PC-3 (cell line): Measurements from ENCODE around the gene TPRA1. TPM values are rescaled to one million over a fixed set of nuclear protein-coding genes. Genes with fewer than 3 reads are reported as not detected.

Experiments used
- ATAC-seq: fragments of 200-7000 bp; cut with Tn5 transposase; 2 replicates; pipeline ENCODE4 v1.9.1; 2020; ENCODE audit warnings: mild to moderate bottlenecking, moderate library complexity
- BruUV-seq: library from RNA; stranded (reverse); fragments of 400-500 nt; replicated peaks from 2 replicates; lab custom pipeline; 2021; lab: Mats Ljungman, UMichigan
- CTCF ChIA-PET: fragments of 300-600 bp; sonication (Branson Sonifier 250); formaldehyde crosslinking; loops from one replicate; lab custom pipeline; 2022; ENCODE audit warnings: antibody characterized with exemption; lab: Charles Lee
- POLR2A ChIA-PET: fragments of 300-600 bp; sonication (Branson Sonifier 250); formaldehyde crosslinking; loops from one replicate; lab custom pipeline; 2022; ENCODE audit warnings: antibody characterized with exemption; ENCODE audit not compliant: unreplicated experiment; lab: Charles Lee
- DNase-seq: peaks from one replicate; pipeline ENCODE4 v3.0.0-alpha.2; 2015
- H2AFZ ChIP-seq: fragments of 300-600 bp; sonication (generic); 2 replicates; pipeline ENCODE4 v1.6.0; 2016; ENCODE audit warnings: antibody characterized with exemption, low read length
- H3F3A ChIP-seq: fragments of 300-600 bp; sonication (generic); one replicate; pipeline ENCODE4 v1.6.0; 2017; ENCODE audit warnings: antibody characterized with exemption, low read length, control low read depth, mild to moderate bottlenecking; ENCODE audit not compliant: unreplicated experiment
- H3K27ac ChIP-seq: fragments of 300-600 bp; sonication (generic); 2 replicates; pipeline ENCODE4 v1.5.1; 2016; ENCODE audit warnings: mild to moderate bottlenecking, low read length
- H3K27me3 ChIP-seq: fragments of 300-600 bp; sonication (generic); 2 replicates; pipeline ENCODE4 v1.6.1; 2016; ENCODE audit warnings: low read length, mixed read lengths
- H3K36me3 ChIP-seq: fragments of 300-600 bp; sonication (generic); 2 replicates; pipeline ENCODE4 v1.6.1; 2016; ENCODE audit warnings: low read depth, mixed run types, low read length, mixed read lengths
- H3K4me1 ChIP-seq: fragments of 300-600 bp; sonication (generic); 2 replicates; pipeline ENCODE4 v1.5.1; 2016; ENCODE audit warnings: low read length; ENCODE audit not compliant: insufficient read depth
- H3K4me2 ChIP-seq: fragments of 300-600 bp; sonication (generic); 2 replicates; pipeline ENCODE4 v1.6.0; 2016; ENCODE audit warnings: low read length
- H3K4me3 ChIP-seq: fragments of 300-600 bp; sonication (generic); 2 replicates; pipeline ENCODE4 v1.5.1; 2016; ENCODE audit warnings: mild to moderate bottlenecking, low read length, mixed read lengths
- H3K79me2 ChIP-seq: fragments of 300-600 bp; sonication (generic); 2 replicates; pipeline ENCODE4 v1.6.1; 2017; ENCODE audit warnings: low read length, mixed read lengths
- H3K9ac ChIP-seq: fragments of 300-600 bp; sonication (generic); 2 replicates; pipeline ENCODE4 v1.6.0; 2016; ENCODE audit warnings: mild to moderate bottlenecking, low read length
- H3K9me2 ChIP-seq: fragments of 300-600 bp; sonication (generic); replicated peaks from 2 replicates; pipeline ENCODE4 v1.6.1; 2016; ENCODE audit warnings: mixed run types, low read length, mixed read lengths
- H3K9me3 ChIP-seq: fragments of 300-600 bp; sonication (generic); 2 replicates; pipeline ENCODE4 v1.6.1; 2016; ENCODE audit warnings: low read length, mixed read lengths
- H4K20me1 ChIP-seq: fragments of 300-600 bp; sonication (generic); 2 replicates; pipeline ENCODE4 v1.6.1; 2016; ENCODE audit warnings: low read length, mixed read lengths
- CTCF ChIP-seq: fragments of 300-600 bp; sonication (generic); conservative IDR thresholded peaks from 2 replicates; pipeline ENCODE4 v1.5.1; 2017; ENCODE audit warnings: antibody characterized with exemption, low read depth, mild to moderate bottlenecking, low read length
- EZH2 ChIP-seq: fragments of 300-600 bp; sonication (generic); IDR thresholded peaks from one replicate; pipeline ENCODE4 v1.6.1; 2017; ENCODE audit warnings: antibody characterized with exemption, mild to moderate bottlenecking, low read length; ENCODE audit not compliant: unreplicated experiment
- EZH2phosphoT487 ChIP-seq: fragments of 300-600 bp; sonication (generic); IDR thresholded peaks from 2 replicates; pipeline ENCODE4 v1.6.1; 2018; ENCODE audit warnings: mild to moderate bottlenecking, antibody characterized with exemption, low read length, borderline replicate concordance
- intact Hi-C: fragments of 100-400 bp; cut with micrococcal nuclease; formaldehyde crosslinking; loops from 2 replicates; pipeline ENCODE4 v1.9.0; 2023
- total RNA-seq: library from RNA; depleted of rRNA; stranded (reverse); fragments of >200 nt; gene quantifications from 2 replicates; pipeline ENCODE4 v1.2.3, GENCODE V29; 2014

Gene TPRA1
- total RNA-seq, 1 experiment from 2014 or later, result 25.7 TPM

GRCh38 chr3:127622031-127622430 is 31.5 kb upstream of the TPRA1 start:
- intact Hi-C loops, result no loop called here
- H3K9ac ChIP-seq, result no peak overlapping the region
- H3K27ac ChIP-seq, result no peak overlapping the region
- no peak overlapping the region for H2AFZ ChIP-seq
- DNase-seq (no peak), ATAC-seq (no peak)
- ChIA-PET POLR2A (no interaction called here), CTCF (interaction anchor here (0.5 kb wide), 1 partner anchor 335 kb away, joined by 3 read pairs; no protein-coding TSS in a partner anchor)
- H3K36me3 ChIP-seq, result peaks cover 5% of the 10 kb centered on the region
- H3K27me3 ChIP-seq, result no peaks in the 10 kb centered on the region
- H3K9me2 ChIP-seq, result no peaks in the 10 kb centered on the region
- H3K79me2 ChIP-seq, result no peaks in the 10 kb centered on the region
- no peaks in the 10 kb centered on the region for H4K20me1 ChIP-seq
- H3F3A ChIP-seq, result no peaks in the 10 kb centered on the region
- H3K4me1 ChIP-seq, result no peaks in the 10 kb centered on the region
- H3K4me3 ChIP-seq, result no peak overlapping the region
- TF ChIP-seq CTCF (no peak), EZH2 (no peak), EZH2phosphoT487 (no peak)
- no TSS peak for BruUV-seq
- H3K4me2 ChIP-seq, result no peak overlapping the region
- no peaks in the 10 kb centered on the region for H3K9me3 ChIP-seq

- no peak for TF ChIP-seq EZH2phosphoT487
- no peak for TF ChIP-seq EZH2
- TF ChIP-seq CTCF, result no peak
- H3K4me3 ChIP-seq, result no peak overlapping the region
- ChIA-PET POLR2A (no interaction called here), CTCF (no interaction called here)
- no peaks in the 10 kb centered on the region for H3K9me3 ChIP-seq
- DNase-seq (no peak), ATAC-seq (no peak)
- H3K9ac ChIP-seq, result no peak overlapping the region
- H3K36me3 ChIP-seq, result peaks cover 10% of the 10 kb centered on the region
- intact Hi-C loops, result no loop called here
- no peak overlapping the region for H2AFZ ChIP-seq
- H4K20me1 ChIP-seq, result no peaks in the 10 kb centered on the region
- H3K27ac ChIP-seq, result no peak overlapping the region
- H3K4me2 ChIP-seq, result no peak overlapping the region
- H3K27me3 ChIP-seq, result no peaks in the 10 kb centered on the region
- H3K9me2 ChIP-seq, result no peaks in the 10 kb centered on the region
- no TSS peak for BruUV-seq
- H3K79me2 ChIP-seq, result no peaks in the 10 kb centered on the region
- no peaks in the 10 kb centered on the region for H3F3A ChIP-seq
- H3K4me1 ChIP-seq, result no peaks in the 10 kb centered on the region
Observed at GRCh38 chr3:127620637-127621375, 30.3 kb upstream of the TPRA1 start.

- TF ChIP-seq EZH2phosphoT487, result no peak
- TF ChIP-seq EZH2, result no peak
- TF ChIP-seq CTCF, result no peak
- H3K27ac ChIP-seq, result no peak overlapping the region
- H3K9me2 ChIP-seq, result no peaks in the 10 kb centered on the region
- H3K4me2 ChIP-seq, result no peak overlapping the region
- ChIA-PET POLR2A (no interaction called here), CTCF (no interaction called here)
- no peaks in the 10 kb centered on the region for H3F3A ChIP-seq
- intact Hi-C loops, result no loop called here
- no peaks in the 10 kb centered on the region for H3K9me3 ChIP-seq
- DNase-seq (no peak), ATAC-seq (no peak)
- peaks cover 21% of the 10 kb centered on the region for H3K36me3 ChIP-seq
- H2AFZ ChIP-seq, result no peak overlapping the region
- no TSS peak for BruUV-seq
- no peaks in the 10 kb centered on the region for H3K27me3 ChIP-seq
- H4K20me1 ChIP-seq, result no peaks in the 10 kb centered on the region
- no peaks in the 10 kb centered on the region for H3K4me1 ChIP-seq
- no peak overlapping the region for H3K9ac ChIP-seq
- H3K79me2 ChIP-seq, result no peaks in the 10 kb centered on the region
- no peak overlapping the region for H3K4me3 ChIP-seq
Observed at GRCh38 chr3:127618891-127619290, 28.4 kb upstream of the TPRA1 start.
